Measurements from ENCODE around the gene FOXP1.

FOXP1 gene

DNA sequence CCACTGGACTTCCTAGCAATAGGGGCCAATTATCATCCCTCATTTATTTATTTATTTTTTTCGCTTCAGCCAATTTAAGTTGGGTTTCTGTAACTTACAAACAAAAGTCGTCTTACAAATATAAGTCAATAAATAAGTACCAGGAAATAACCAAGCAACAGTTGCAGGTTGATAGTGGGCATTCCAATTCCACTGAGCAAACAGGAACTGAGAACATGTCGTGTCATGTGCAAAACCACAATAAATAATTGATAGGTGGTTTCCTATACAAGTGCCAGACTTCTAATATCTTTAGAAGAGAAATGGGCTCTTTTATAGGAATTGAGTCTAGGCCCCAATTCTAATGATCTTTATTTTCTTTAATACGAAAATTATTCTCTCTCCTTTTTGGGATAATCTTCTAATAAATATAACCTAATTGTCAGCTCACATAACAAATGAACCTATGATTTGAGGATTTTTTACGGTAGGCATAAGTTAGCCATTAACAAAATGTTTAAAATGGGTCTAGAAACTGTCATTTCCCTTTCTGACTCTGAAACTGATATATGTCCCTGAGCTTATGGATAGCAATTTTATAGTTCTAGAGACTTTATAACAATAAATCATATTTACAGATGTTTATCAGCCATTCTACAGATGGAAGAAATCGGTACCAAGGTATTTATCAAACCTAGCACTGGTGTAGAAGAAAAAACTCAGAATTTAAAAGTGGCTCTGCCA is 571.8 kb downstream of the FOXP1 start:
- Histone ChIP-seq H3K27me3 (ENCODE audit: control insufficient read depth in 1 of 2, insufficient read depth in 2 of 2, low read length in 2 of 2) (no peaks in the 10 kb centered on the region), H3K27ac (ENCODE audit: low read depth, low read length) (no peak overlapping the region), H3K36me3 (ENCODE audit: control insufficient read depth in 1 of 2, insufficient read depth in 2 of 2, low read length in 2 of 2) (peaks cover 6 to 12% of the 10 kb centered on the region in 2 donors), H3K9ac (ENCODE audit: low read depth in 1 of 2, low read length in 2 of 2) (no peak overlapping the region), H3K4me3 (ENCODE audit: low read depth in 1 of 2, low read length in 2 of 2) (no peak overlapping the region), H3K4me1 (ENCODE audit: control insufficient read depth in 1 of 2, insufficient read depth in 2 of 2, low read length in 2 of 2) (peaks cover 5 to 21% of the 10 kb centered on the region in 2 donors), H3K9me3 (ENCODE audit: control insufficient read depth in 1 of 2, low read length in 2 of 2) (no peaks in the 10 kb centered on the region)

- no peak overlapping the region for H3K4me3 ChIP-seq (ENCODE audit: low read depth in 1 of 2, low read length in 2 of 2)
- H3K4me1 ChIP-seq (ENCODE audit: control insufficient read depth in 1 of 2, insufficient read depth in 2 of 2, low read length in 2 of 2) = peaks cover 5 to 21% of the 10 kb centered on the region in 2 donors
- H3K27me3 ChIP-seq (ENCODE audit: control insufficient read depth in 1 of 2, insufficient read depth in 2 of 2, low read length in 2 of 2) = no peaks in the 10 kb centered on the region
- H3K9me3 ChIP-seq (ENCODE audit: control insufficient read depth in 1 of 2, low read length in 2 of 2) = no peaks in the 10 kb centered on the region
- no peak overlapping the region for H3K9ac ChIP-seq (ENCODE audit: low read depth in 1 of 2, low read length in 2 of 2)
- H3K36me3 ChIP-seq (ENCODE audit: control insufficient read depth in 1 of 2, insufficient read depth in 2 of 2, low read length in 2 of 2) = peaks cover 6 to 12% of the 10 kb centered on the region in 2 donors
- peak overlapping the region; percentile 22 for H3K27ac ChIP-seq (ENCODE audit: low read depth, low read length)
These were observed 572.6 kb downstream of the FOXP1 start for GRCh38 chr3:71010726-71011455.

GRCh38 chr3:71008350-71008935 is 575.1 kb downstream of the FOXP1 start:
- H3K9ac ChIP-seq (ENCODE audit: low read depth in 1 of 2, low read length in 2 of 2) = no peak overlapping the region
- no peak overlapping the region for H3K27ac ChIP-seq (ENCODE audit: low read depth, low read length)
- H3K27me3 ChIP-seq (ENCODE audit: control insufficient read depth in 1 of 2, insufficient read depth in 2 of 2, low read length in 2 of 2) = no peaks in the 10 kb centered on the region
- H3K36me3 ChIP-seq (ENCODE audit: control insufficient read depth in 1 of 2, insufficient read depth in 2 of 2, low read length in 2 of 2) = no peaks in the 10 kb centered on the region
- H3K4me3 ChIP-seq (ENCODE audit: low read depth in 1 of 2, low read length in 2 of 2) = no peak overlapping the region
- H3K4me1 ChIP-seq (ENCODE audit: control insufficient read depth in 1 of 2, insufficient read depth in 2 of 2, low read length in 2 of 2) = peaks cover 5 to 21% of the 10 kb centered on the region in 2 donors
- H3K9me3 ChIP-seq (ENCODE audit: control insufficient read depth in 1 of 2, low read length in 2 of 2) = no peaks in the 10 kb centered on the region

- H3K36me3 ChIP-seq (ENCODE audit: control insufficient read depth in 1 of 2, insufficient read depth in 2 of 2, low read length in 2 of 2) = no peaks in the 10 kb centered on the region
- no peaks in the 10 kb centered on the region for H3K27me3 ChIP-seq (ENCODE audit: control insufficient read depth in 1 of 2, insufficient read depth in 2 of 2, low read length in 2 of 2)
- no peak overlapping the region for H3K4me3 ChIP-seq (ENCODE audit: low read depth in 1 of 2, low read length in 2 of 2)
- H3K27ac ChIP-seq (ENCODE audit: low read depth, low read length) = no peak overlapping the region
- H3K9me3 ChIP-seq (ENCODE audit: control insufficient read depth in 1 of 2, low read length in 2 of 2) = no peaks in the 10 kb centered on the region
- peaks cover 5 to 21% of the 10 kb centered on the region in 2 donors for H3K4me1 ChIP-seq (ENCODE audit: control insufficient read depth in 1 of 2, insufficient read depth in 2 of 2, low read length in 2 of 2)
- H3K9ac ChIP-seq (ENCODE audit: low read depth in 1 of 2, low read length in 2 of 2) = no peak overlapping the region
These were observed 576.4 kb downstream of the FOXP1 start for GRCh38 chr3:71006810-71007785.

DNA sequence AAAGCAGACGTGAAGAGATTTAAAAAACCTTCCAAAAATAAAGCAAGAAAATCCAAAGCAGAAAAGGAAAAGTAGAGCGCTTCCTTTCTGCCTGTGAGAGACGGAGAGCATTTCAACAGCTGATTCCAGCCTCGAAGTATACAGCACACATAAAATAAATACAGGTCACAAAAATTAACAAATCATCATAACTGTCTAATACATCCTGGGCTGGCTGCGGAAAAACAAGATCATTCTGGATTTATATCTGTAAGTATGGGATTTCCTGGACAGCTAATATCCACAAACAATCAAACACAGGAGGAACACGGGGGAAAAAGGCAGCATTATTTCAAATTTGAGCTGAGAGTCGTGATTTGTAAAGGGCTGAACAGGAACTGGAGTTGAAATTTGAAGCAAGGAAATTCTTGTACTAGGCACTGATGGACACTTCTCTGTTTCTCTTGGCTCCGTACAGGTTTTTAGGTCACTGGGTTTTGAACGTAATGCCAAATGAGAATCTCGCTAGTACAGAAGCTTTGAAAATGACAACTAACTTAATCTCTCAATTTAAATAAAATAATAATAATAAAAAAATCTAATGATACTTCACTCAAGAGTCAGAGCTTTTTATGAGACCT is 577.7 kb downstream of the FOXP1 start:
- no peaks in the 10 kb centered on the region for H3K9me3 ChIP-seq (ENCODE audit: control insufficient read depth in 1 of 2, low read length in 2 of 2)
- H3K4me3 ChIP-seq (ENCODE audit: low read depth in 1 of 2, low read length in 2 of 2) = no peak overlapping the region
- no peak overlapping the region for H3K27ac ChIP-seq (ENCODE audit: low read depth, low read length)
- peaks cover 0 to 7% of the 10 kb centered on the region in 2 donors for H3K36me3 ChIP-seq (ENCODE audit: control insufficient read depth in 1 of 2, insufficient read depth in 2 of 2, low read length in 2 of 2)
- H3K27me3 ChIP-seq (ENCODE audit: control insufficient read depth in 1 of 2, insufficient read depth in 2 of 2, low read length in 2 of 2) = no peaks in the 10 kb centered on the region
- no peak overlapping the region for H3K9ac ChIP-seq (ENCODE audit: low read depth in 1 of 2, low read length in 2 of 2)
- H3K4me1 ChIP-seq (ENCODE audit: control insufficient read depth in 1 of 2, insufficient read depth in 2 of 2, low read length in 2 of 2) = peaks cover 5 to 12% of the 10 kb centered on the region in 2 donors

GRCh38 chr3:71003511-71003910 is 580.0 kb downstream of the FOXP1 start:
- H3K9me3 ChIP-seq (ENCODE audit: control insufficient read depth in 1 of 2, low read length in 2 of 2) = no peaks in the 10 kb centered on the region
- peaks cover 3 to 7% of the 10 kb centered on the region in 2 donors for H3K36me3 ChIP-seq (ENCODE audit: control insufficient read depth in 1 of 2, insufficient read depth in 2 of 2, low read length in 2 of 2)
- H3K27ac ChIP-seq (ENCODE audit: low read depth, low read length) = no peak overlapping the region
- no peak overlapping the region for H3K9ac ChIP-seq (ENCODE audit: low read depth in 1 of 2, low read length in 2 of 2)
- peaks cover 1 to 12% of the 10 kb centered on the region in 2 donors for H3K4me1 ChIP-seq (ENCODE audit: control insufficient read depth in 1 of 2, insufficient read depth in 2 of 2, low read length in 2 of 2)
- no peak overlapping the region for H3K4me3 ChIP-seq (ENCODE audit: low read depth in 1 of 2, low read length in 2 of 2)
- no peaks in the 10 kb centered on the region for H3K27me3 ChIP-seq (ENCODE audit: control insufficient read depth in 1 of 2, insufficient read depth in 2 of 2, low read length in 2 of 2)

DNA sequence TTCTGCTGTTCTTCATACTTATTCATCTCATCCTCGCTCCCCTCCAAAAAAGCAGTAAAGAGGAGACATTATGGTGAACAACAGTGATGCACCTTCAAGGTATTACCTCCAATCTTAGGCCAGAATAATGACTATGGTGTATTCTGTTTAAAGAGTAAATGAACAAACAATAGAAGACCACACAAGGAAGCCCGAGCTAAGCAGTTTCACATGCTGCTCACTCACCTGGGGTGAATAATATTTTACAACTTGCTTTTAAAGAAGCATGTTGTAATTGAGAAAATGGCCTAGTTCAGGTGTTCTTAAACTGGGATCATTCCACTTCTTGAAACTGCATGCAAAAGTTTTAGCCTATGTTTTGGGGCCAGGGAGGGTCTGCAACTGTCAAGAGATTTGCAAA is 581.2 kb downstream of the FOXP1 start:
- no peak overlapping the region for H3K27ac ChIP-seq (ENCODE audit: low read depth, low read length)
- no peaks in the 10 kb centered on the region for H3K9me3 ChIP-seq (ENCODE audit: control insufficient read depth in 1 of 2, low read length in 2 of 2)
- H3K9ac ChIP-seq (ENCODE audit: low read depth in 1 of 2, low read length in 2 of 2) = no peak overlapping the region
- H3K36me3 ChIP-seq (ENCODE audit: control insufficient read depth in 1 of 2, insufficient read depth in 2 of 2, low read length in 2 of 2) = peaks cover 10 to 13% of the 10 kb centered on the region in 2 donors
- H3K4me3 ChIP-seq (ENCODE audit: low read depth in 1 of 2, low read length in 2 of 2) = no peak overlapping the region
- peaks cover 0 to 3% of the 10 kb centered on the region in 2 donors for H3K4me1 ChIP-seq (ENCODE audit: control insufficient read depth in 1 of 2, insufficient read depth in 2 of 2, low read length in 2 of 2)
- no peaks in the 10 kb centered on the region for H3K27me3 ChIP-seq (ENCODE audit: control insufficient read depth in 1 of 2, insufficient read depth in 2 of 2, low read length in 2 of 2)

DNA sequence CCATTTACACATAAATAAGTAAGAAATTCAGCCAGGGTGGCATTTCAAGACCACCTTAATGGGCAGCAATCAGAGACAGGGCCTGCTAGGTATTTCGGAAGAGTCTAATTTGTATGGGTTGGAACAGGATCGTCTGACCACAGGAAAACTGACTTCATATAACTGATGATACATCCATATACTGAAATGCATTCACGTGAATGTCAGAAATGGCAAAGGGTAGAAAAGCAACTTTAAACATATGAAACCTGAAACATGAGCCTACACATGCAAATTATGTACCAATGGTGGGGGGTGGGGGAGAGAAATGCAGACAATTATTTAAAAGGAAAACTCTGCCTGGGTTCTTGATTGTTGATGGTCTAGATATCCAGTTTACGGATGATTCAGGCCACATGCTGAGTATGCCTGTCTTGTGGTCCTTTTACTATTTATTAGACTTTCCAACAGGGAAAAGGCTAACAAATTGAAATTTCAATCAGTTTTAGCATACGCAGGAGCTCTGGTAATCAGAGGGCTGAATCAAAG is 582.2 kb downstream of the FOXP1 start:
- Histone ChIP-seq H3K27ac (ENCODE audit: low read depth, low read length) (no peak overlapping the region), H3K36me3 (ENCODE audit: control insufficient read depth in 1 of 2, insufficient read depth in 2 of 2, low read length in 2 of 2) (peaks cover 18 to 20% of the 10 kb centered on the region in 2 donors), H3K27me3 (ENCODE audit: control insufficient read depth in 1 of 2, insufficient read depth in 2 of 2, low read length in 2 of 2) (no peaks in the 10 kb centered on the region), H3K9ac (ENCODE audit: low read depth in 1 of 2, low read length in 2 of 2) (no peak overlapping the region), H3K4me1 (ENCODE audit: control insufficient read depth in 1 of 2, insufficient read depth in 2 of 2, low read length in 2 of 2) (no peaks in the 10 kb centered on the region), H3K9me3 (ENCODE audit: control insufficient read depth in 1 of 2, low read length in 2 of 2) (no peaks in the 10 kb centered on the region), H3K4me3 (ENCODE audit: low read depth in 1 of 2, low read length in 2 of 2) (no peak overlapping the region)

DNA sequence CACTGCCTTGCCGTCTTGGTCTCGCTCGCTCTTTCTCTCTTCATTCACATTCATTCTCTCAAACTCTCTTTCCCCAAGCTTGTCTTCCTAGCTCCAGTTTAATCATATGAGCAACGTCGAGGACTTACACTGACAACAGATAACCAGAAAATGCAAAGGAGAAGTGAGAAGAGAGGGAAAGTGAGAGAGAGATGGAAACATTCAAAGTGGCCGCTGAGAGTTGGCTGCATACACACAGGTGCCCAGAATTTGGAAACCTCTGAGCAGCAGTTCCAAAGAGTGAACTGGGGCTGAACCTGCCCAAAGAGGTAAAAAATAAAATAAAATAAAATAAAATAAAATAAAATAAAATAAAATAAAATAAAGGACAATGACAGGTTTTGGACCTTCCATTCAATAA is 583.0 kb downstream of the FOXP1 start:
- Histone ChIP-seq H3K36me3 (ENCODE audit: control insufficient read depth in 1 of 2, insufficient read depth in 2 of 2, low read length in 2 of 2) (peaks cover 20 to 21% of the 10 kb centered on the region in 2 donors), H3K9me3 (ENCODE audit: control insufficient read depth in 1 of 2, low read length in 2 of 2) (no peaks in the 10 kb centered on the region), H3K27ac (ENCODE audit: low read depth, low read length) (no peak overlapping the region), H3K4me1 (ENCODE audit: control insufficient read depth in 1 of 2, insufficient read depth in 2 of 2, low read length in 2 of 2) (no peaks in the 10 kb centered on the region), H3K4me3 (ENCODE audit: low read depth in 1 of 2, low read length in 2 of 2) (no peak overlapping the region), H3K27me3 (ENCODE audit: control insufficient read depth in 1 of 2, insufficient read depth in 2 of 2, low read length in 2 of 2) (no peaks in the 10 kb centered on the region), H3K9ac (ENCODE audit: low read depth in 1 of 2, low read length in 2 of 2) (no peak overlapping the region)

Measured in duodenal mucosa (tissue), 2 donors.